Spleen (tissue), 11 donors: ENCODE measurements around the gene ANO2. TPM values are rescaled to one million over a fixed set of nuclear protein-coding genes. Genes with fewer than 3 reads are reported as not detected.

Source experiments
- DNase-seq: peaks from one replicate; pipeline ENCODE4 v3.0.0-alpha.2; 2020
- H3K27ac ChIP-seq, 8 donors: fragments of 200-600 bp; sonication (generic) in 7 of 8; 1 replicate in 4 of 8; 2 replicates in 4 of 8; pipeline versions ENCODE4 v1.5.0 to v1.8.0; 2016 to 2021; ENCODE audit warnings: inconsistent platforms in 4 of 8, mild to moderate bottlenecking in 4 of 8, moderate library complexity in 1 of 8
- H3K27me3 ChIP-seq, 7 donors: fragments of 200-600 bp; sonication (generic) in 6 of 7; replicated peaks in 1 of 7; 1 replicate in 4 of 7; 2 replicates in 3 of 7; pipeline versions ENCODE4 v1.5.0 to v1.8.0; 2016 to 2021; ENCODE audit warnings: inconsistent platforms in 3 of 7, mild to moderate bottlenecking in 1 of 7
- H3K36me3 ChIP-seq, 6 donors: fragments of 200-600 bp; sonication (generic) in 5 of 6; 1 replicate in 4 of 6; 2 replicates in 2 of 6; pipeline versions ENCODE4 v1.5.0 to v1.8.0; 2016 to 2021; ENCODE audit warnings: inconsistent platforms in 2 of 6
- H3K4me1 ChIP-seq, 6 donors: fragments of 200-600 bp; sonication (generic) in 5 of 6; 1 replicate in 3 of 6; 2 replicates in 3 of 6; pipeline versions ENCODE4 v1.5.0 to v1.8.0; 2016 to 2021; ENCODE audit warnings: inconsistent platforms in 3 of 6
- H3K4me3 ChIP-seq, 8 donors: fragments of 200-600 bp; sonication (generic) in 7 of 8; 1 replicate in 4 of 8; 2 replicates in 4 of 8; pipeline versions ENCODE4 v1.5.0 to v1.8.0; 2016 to 2021; ENCODE audit warnings: inconsistent platforms in 4 of 8, mild to moderate bottlenecking in 4 of 8, moderate library complexity in 2 of 8
- H3K9me3 ChIP-seq, 8 donors: fragments of 200-600 bp; sonication (generic) in 7 of 8; 1 replicate in 4 of 8; 2 replicates in 4 of 8; pipeline versions ENCODE4 v1.5.0 to v1.8.0; 2016 to 2021; ENCODE audit warnings: inconsistent platforms in 4 of 8
- POLR2A ChIP-seq, 3 donors: fragments of 450-650 bp; IDR thresholded peaks; one replicate each; pipeline ENCODE4 v1.5.1; 2017; ENCODE audit warnings: antibody characterized with exemption in 3 of 3, mild to moderate bottlenecking in 1 of 3
- POLR2AphosphoS5 ChIP-seq, 3 donors: sonication (generic); formaldehyde crosslinking; IDR thresholded peaks; one replicate each; pipeline ENCODE4 v1.5.1; 2017; ENCODE audit warnings: antibody characterized with exemption in 3 of 3
- WGBS, 5 donors: extraction: QIAGEN DNeasy Blood & Tissue Kit in 3 of 5; methylation state at CpG; one replicate each; pipeline versions ENCODE4 v1.1.5 to v1.1.7; 2013 to 2018; 5-methylcytosine and 5-hydroxymethylcytosine counted together
- intact Hi-C: fragments of 100-400 bp; cut with DNase I; formaldehyde crosslinking; loops from one replicate; pipeline ENCODE4 v1.15.0; 2023; ENCODE audit warnings: low total_unique reads
- polyA plus RNA-seq, 3 donors: library from polyadenylated mRNA; stranded (reverse); fragments of 200-250 nt; gene quantifications; one replicate each; pipeline ENCODE4 v1.2.1, GENCODE V29; 2013
- total RNA-seq, 7 donors: library from RNA; depleted of rRNA in 3 of 7; stranded (reverse); fragments of >200 nt in 3 of 7; fragmentation: NEBNext Ultra II Directional in 4 of 7; extraction: Animal tissue kit (Norgen Biotek cat#: 25700) in 4 of 7; gene quantifications; one replicate each; pipeline versions ENCODE4 v1.1.0 to v1.2.1, GENCODE V29; 2016 to 2021
- TF ChIP-seq, protein P1 (sequence below), 11 experiments: fragments of 200-600 bp in 7 of 11; fragments of 450-650 bp in 4 of 11; sonication (generic) in 4 of 11; IDR thresholded peaks in 8 of 11; conservative IDR thresholded peaks in 3 of 11; 1 replicate in 7 of 11; 2 replicates in 4 of 11; pipeline versions ENCODE4 v1.4.0 to v1.8.0; 2016 to 2021; ENCODE audit warnings: antibody characterized with exemption in 11 of 11, inconsistent platforms in 4 of 11, mild to moderate bottlenecking in 1 of 11
- donor health status: healthy with polysubstance abuse.
- donor health status: DM: no; HTN: no; CAD: no; lungs with moderate emphysema.
- donor health status: DM: no; HTN: no; CAD: no.
- donor health status: Bipolar disorder and iron deficiency.
- donor health status: healthy.
- donor health status: DM: no; HTN: no; CAD: no.
- donor health status: DM: yes; HTN: yes; CAD: no.

The ANO2 gene
- total and polyA plus RNA-seq, 10 donors = 1.1 to 35.1 (median 14.2) TPM

DNA sequence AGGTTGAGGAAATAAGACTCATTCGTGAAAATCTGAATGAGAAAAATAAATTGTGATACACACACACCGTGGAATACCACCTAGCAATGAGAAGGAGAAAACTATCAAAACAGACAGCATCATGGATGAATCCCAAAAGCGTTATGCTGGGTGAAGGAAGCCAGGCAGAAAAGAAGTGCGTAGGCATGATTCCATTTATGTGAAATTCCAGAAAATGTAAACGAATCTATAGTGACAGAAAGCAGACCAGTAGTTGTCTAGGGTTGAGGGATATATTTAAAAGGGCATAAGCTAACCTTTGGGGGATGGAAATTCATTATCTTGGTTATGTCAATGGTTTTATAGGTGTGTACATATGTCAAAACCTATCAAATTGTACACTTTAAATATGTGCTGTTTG, 42.5 kb upstream of the ANO2 start:
- Histone ChIP-seq H3K36me3 (peaks cover 0 to 41% (median 7%) of the 10 kb centered on the region in 6 donors), H3K27me3 (peaks cover 0 to 13% (median 0%) of the 10 kb centered on the region in 7 donors), H3K9me3 (no peaks in the 10 kb centered on the region), H3K27ac (no peak overlapping the region), H3K4me1 (peaks cover 0 to 4% (median 0%) of the 10 kb centered on the region in 6 donors), H3K4me3 (no peak overlapping the region)
- intact Hi-C loops = no loop called here
- 85 to 91% (median 88%) methylated on average over 5 of the region's 5 CpGs for WGBS, 5 donors
- TF ChIP-seq POLR2AphosphoS5 (IDR thresholded peaks at IDR 0.05) (no peak), POLR2A (IDR thresholded peaks at IDR 0.05) (no peak)
- TF ChIP-seq, protein P1, sequence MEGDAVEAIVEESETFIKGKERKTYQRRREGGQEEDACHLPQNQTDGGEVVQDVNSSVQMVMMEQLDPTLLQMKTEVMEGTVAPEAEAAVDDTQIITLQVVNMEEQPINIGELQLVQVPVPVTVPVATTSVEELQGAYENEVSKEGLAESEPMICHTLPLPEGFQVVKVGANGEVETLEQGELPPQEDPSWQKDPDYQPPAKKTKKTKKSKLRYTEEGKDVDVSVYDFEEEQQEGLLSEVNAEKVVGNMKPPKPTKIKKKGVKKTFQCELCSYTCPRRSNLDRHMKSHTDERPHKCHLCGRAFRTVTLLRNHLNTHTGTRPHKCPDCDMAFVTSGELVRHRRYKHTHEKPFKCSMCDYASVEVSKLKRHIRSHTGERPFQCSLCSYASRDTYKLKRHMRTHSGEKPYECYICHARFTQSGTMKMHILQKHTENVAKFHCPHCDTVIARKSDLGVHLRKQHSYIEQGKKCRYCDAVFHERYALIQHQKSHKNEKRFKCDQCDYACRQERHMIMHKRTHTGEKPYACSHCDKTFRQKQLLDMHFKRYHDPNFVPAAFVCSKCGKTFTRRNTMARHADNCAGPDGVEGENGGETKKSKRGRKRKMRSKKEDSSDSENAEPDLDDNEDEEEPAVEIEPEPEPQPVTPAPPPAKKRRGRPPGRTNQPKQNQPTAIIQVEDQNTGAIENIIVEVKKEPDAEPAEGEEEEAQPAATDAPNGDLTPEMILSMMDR (IDR thresholded peaks at IDR 0.05 in 8 of 11, conservative IDR thresholded peaks at IDR 0.05 in 3 of 11) = no peak
- DNase-seq = no peak

GRCh38 chr12:5985471-5985870, 40.4 kb upstream of the ANO2 start:
- WGBS, 5 donors = 75 to 82% (median 79%) methylated on average over 8 of the region's 8 CpGs
- H3K27ac ChIP-seq = no peak overlapping the region

GRCh38 chr12:5984873-5985272, 39.8 kb upstream of the ANO2 start:
- 73 to 87% (median 81%) methylated on average over 9 of the region's 9 CpGs for WGBS, 5 donors

More at GRCh38 chr12:5985471-5985870, 40.4 kb upstream of the ANO2 start:
- no peak for TF ChIP-seq POLR2AphosphoS5 (IDR thresholded peaks at IDR 0.05)
- TF ChIP-seq POLR2A (IDR thresholded peaks at IDR 0.05) = no peak
- TF ChIP-seq, protein P1 (IDR thresholded peaks at IDR 0.05 in 8 of 11, conservative IDR thresholded peaks at IDR 0.05 in 3 of 11) = no peak
- H3K27me3 ChIP-seq = peaks cover 0 to 18% (median 0%) of the 10 kb centered on the region in 7 donors
- no peak overlapping the region for H3K4me3 ChIP-seq
- peaks cover 0 to 41% (median 4%) of the 10 kb centered on the region in 6 donors for H3K36me3 ChIP-seq
- H3K4me1 ChIP-seq = peaks cover 0 to 4% (median 0%) of the 10 kb centered on the region in 6 donors
- peaks cover 0 to 3% (median 0%) of the 10 kb centered on the region in 8 donors for H3K9me3 ChIP-seq
- intact Hi-C loops = no loop called here
- DNase-seq = no peak

DNA sequence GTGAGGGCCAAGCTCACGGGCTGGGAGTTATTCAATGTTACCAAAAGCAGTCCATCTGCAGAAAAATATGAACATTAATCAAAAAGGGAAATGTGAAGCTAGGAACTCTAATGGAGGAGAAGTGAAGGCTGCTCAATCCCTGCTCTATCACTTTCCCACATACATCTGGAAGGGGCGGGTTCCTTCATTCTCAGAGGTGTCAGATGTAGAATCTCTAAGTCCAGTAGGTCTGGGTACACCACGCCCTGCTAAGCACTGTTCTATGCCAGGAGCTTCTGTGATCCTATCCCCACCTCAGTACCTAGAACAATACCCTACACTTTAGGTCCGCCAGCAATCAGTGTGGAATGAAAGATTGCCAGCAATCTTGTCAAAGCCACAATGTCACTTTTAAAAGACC, 37.0 kb upstream of the ANO2 start:
- WGBS, 5 donors = 82 to 91% (median 84%) methylated on average over 4 of the region's 4 CpGs
- peaks cover 0 to 18% (median 0%) of the 10 kb centered on the region in 7 donors for H3K27me3 ChIP-seq
- no peak overlapping the region for H3K4me3 ChIP-seq
- intact Hi-C loops = no loop called here
- no peak overlapping the region for H3K27ac ChIP-seq
- H3K4me1 ChIP-seq = no peaks in the 10 kb centered on the region
- DNase-seq = no peak
- H3K36me3 ChIP-seq = peaks cover 0 to 44% (median 2%) of the 10 kb centered on the region in 6 donors
- H3K9me3 ChIP-seq = peaks cover 0 to 6% (median 0%) of the 10 kb centered on the region in 8 donors
- TF ChIP-seq POLR2AphosphoS5 (IDR thresholded peaks at IDR 0.05) (no peak), POLR2A (IDR thresholded peaks at IDR 0.05) (no peak)
- TF ChIP-seq, protein P1 (IDR thresholded peaks at IDR 0.05 in 8 of 11, conservative IDR thresholded peaks at IDR 0.05 in 3 of 11) = no peak

More at GRCh38 chr12:5984873-5985272, 39.8 kb upstream of the ANO2 start:
- peaks cover 0 to 4% (median 0%) of the 10 kb centered on the region in 6 donors for H3K4me1 ChIP-seq
- intact Hi-C loops = no loop called here
- H3K27ac ChIP-seq = no peak overlapping the region
- peaks cover 0 to 18% (median 0%) of the 10 kb centered on the region in 7 donors for H3K27me3 ChIP-seq
- TF ChIP-seq POLR2A (IDR thresholded peaks at IDR 0.05) = no peak
- TF ChIP-seq, protein P1 (IDR thresholded peaks at IDR 0.05 in 8 of 11, conservative IDR thresholded peaks at IDR 0.05 in 3 of 11) = no peak
- no peak for TF ChIP-seq POLR2AphosphoS5 (IDR thresholded peaks at IDR 0.05)
- H3K36me3 ChIP-seq = peaks cover 0 to 44% (median 4%) of the 10 kb centered on the region in 6 donors
- DNase-seq = no peak
- no peak overlapping the region for H3K4me3 ChIP-seq
- peaks cover 0 to 6% (median 0%) of the 10 kb centered on the region in 8 donors for H3K9me3 ChIP-seq
